ENCODE data around the gene ARHGAP35.
"Not testable (repeated sequence)": the region's sequence is repeated elsewhere in the genome, so short reads cannot be mapped to it uniquely, and the experiment has no call there.

ARHGAP35 gene

DNA sequence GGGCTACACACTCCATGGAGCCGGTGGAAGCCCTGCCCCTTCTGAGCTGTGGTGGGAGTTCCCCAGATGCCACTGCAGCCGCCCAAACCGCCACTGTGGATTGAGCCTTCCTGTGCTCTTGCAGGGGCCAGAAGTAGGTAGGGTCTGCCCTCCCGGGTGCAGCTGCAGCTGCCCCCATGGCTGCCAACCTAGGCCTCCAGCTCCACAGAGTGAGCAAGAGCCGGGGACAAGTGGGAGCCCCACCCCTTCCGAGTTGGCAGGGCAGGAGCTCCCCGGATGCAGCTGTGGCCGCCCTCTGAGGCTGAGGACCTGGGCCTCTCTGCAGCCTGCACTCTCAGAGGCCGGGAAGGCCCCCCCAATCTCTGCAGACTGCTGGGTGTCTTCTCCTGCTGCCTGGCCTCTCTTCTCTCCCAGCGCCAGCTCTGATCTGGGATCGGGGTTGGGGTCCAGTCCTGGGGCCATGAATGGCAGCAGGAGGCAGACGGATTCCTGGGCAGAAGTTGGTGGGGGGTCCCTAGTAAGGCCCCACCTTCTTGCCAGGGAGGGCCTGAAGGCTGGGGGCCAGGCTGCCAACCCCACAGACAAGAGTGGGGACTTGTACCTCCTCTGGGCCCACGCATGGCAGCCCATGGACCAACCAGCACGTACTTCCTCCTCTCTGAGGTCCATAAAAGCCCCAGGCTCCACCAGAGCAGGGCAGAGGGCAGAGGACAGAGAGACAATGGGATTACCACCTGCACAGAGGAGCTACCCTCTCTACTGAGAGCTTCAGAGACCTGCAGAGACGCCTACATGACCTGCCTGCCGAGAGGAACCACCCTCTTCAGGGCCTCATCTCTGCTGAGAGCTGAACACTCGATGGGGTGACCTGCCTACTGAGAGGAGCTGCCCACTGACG, 39.0 kb upstream of the ARHGAP35 start:
- no peak overlapping the region for H3K4me3 ChIP-seq (ENCODE audit: low read depth, low read length)
- no peak for DNase-seq (ENCODE audit: low read depth)
- TF ChIP-seq, protein P1, sequence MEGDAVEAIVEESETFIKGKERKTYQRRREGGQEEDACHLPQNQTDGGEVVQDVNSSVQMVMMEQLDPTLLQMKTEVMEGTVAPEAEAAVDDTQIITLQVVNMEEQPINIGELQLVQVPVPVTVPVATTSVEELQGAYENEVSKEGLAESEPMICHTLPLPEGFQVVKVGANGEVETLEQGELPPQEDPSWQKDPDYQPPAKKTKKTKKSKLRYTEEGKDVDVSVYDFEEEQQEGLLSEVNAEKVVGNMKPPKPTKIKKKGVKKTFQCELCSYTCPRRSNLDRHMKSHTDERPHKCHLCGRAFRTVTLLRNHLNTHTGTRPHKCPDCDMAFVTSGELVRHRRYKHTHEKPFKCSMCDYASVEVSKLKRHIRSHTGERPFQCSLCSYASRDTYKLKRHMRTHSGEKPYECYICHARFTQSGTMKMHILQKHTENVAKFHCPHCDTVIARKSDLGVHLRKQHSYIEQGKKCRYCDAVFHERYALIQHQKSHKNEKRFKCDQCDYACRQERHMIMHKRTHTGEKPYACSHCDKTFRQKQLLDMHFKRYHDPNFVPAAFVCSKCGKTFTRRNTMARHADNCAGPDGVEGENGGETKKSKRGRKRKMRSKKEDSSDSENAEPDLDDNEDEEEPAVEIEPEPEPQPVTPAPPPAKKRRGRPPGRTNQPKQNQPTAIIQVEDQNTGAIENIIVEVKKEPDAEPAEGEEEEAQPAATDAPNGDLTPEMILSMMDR (IDR thresholded peaks at IDR 0.05; ENCODE audit: control insufficient read depth, extremely low read depth, insufficient read depth), result no peak

DNA sequence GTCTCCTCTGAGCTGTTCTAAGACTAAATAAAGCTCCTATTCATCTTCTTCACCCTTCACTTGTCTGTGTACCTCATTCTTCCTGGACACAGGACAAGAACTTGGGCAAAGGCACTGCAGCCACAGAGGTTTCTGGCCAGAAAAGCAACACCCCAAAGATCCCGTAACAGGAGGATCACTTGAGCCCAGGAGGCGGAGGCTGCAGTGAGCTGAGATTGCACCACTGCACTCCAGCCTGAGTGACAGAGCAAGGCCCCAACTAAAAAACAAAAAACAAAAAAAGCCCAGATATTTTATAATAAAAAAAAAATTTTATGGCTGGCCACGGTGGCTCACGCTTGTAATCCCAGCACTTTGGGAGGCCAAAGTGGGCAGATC, 38.4 kb upstream of the ARHGAP35 start:
- not testable (repeated sequence) for DNase-seq (ENCODE audit: low read depth); H3K4me3 ChIP-seq (ENCODE audit: low read depth, low read length)

DNA sequence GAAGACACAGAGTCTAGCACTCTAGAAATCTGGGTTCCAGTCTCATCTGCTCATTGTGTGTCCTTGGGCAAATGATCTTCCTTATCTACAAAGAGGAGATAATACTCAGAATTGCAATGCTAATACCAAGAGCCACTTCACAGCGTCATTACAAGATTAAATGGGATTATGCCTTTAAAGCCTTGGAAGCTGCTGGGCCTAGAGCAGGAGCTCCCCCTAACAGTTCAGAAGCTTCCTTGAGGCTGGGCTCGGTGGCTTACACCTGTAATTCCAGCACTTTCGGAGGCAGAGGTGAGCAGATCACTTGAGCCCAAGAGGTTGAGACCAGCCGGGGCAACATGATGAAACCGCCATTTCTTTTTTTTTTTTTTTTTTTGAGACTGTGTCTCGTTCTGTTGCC, 37.7 kb upstream of the ARHGAP35 start:
- no peak for DNase-seq (ENCODE audit: low read depth)
- H3K4me3 ChIP-seq (ENCODE audit: low read depth, low read length), result no peak overlapping the region
- TF ChIP-seq, protein P1 (IDR thresholded peaks at IDR 0.05; ENCODE audit: control insufficient read depth, extremely low read depth, insufficient read depth), result no peak

DNA sequence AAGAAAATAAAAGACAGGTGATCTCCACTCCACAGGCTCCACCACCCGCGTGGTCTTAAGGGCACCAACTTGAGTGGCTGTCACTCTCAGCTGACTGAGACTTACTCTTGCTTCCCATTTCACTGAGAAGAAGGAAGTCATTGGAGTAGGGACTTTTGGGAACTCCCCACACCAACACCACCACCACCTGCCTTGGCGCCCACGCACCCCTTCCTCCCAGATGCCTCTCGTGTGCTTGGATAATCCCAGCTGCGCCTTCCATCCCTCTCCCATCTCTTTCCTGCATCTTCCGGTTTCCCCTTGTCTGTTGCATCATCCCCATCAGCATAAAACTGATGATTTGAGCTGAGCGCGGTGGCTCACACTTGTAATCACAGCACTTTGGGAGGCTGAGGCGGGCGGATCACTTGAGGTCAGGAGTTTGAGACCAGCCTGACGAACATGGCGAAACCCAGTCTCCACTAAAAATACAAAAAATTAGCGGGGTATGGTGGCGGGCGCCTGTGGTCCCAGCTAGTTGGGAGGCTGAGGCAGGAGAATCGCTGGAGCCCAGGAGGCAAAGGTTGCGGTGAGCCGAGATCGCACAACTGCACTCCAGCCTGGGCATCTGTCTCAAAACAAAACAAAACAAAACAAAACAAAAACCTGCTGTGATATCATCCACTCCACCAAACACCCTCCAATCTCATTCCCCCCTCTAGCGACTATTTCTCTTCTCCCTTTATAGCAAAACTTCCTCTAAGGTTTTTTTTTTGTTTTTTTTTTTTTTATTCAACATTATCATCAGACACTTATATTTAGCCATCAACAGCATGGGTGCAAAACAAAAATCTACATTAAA, 35.7 kb upstream of the ARHGAP35 start:
- TF ChIP-seq, protein P1 (IDR thresholded peaks at IDR 0.05; ENCODE audit: control insufficient read depth, extremely low read depth, insufficient read depth), result no peak
- no peak for DNase-seq (ENCODE audit: low read depth)

DNA sequence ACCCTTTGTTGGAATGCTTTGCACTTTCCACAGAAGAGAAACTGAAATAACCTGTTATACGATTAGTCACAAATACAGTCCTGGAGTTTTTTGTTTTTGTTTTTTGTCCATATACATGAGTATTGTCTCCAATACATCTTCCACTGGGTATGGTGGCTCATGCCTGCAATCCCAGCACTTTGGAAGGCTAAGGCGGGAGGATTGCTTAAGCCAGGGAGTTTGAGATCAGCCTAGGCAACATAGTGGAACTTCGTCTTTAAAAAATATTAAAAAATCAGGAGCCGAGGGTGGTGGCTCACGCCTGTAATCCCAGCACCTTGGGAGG, 35.1 kb upstream of the ARHGAP35 start:
- DNase-seq (ENCODE audit: low read depth), result no peak
- TF ChIP-seq, protein P1 (IDR thresholded peaks at IDR 0.05; ENCODE audit: control insufficient read depth, extremely low read depth, insufficient read depth), result no peak
- no peak overlapping the region for H3K4me3 ChIP-seq (ENCODE audit: low read depth, low read length)

More for the DNA sequence above, 35.7 kb upstream of the ARHGAP35 start:
- H3K4me3 ChIP-seq (ENCODE audit: low read depth, low read length), result no peak overlapping the region

DNA sequence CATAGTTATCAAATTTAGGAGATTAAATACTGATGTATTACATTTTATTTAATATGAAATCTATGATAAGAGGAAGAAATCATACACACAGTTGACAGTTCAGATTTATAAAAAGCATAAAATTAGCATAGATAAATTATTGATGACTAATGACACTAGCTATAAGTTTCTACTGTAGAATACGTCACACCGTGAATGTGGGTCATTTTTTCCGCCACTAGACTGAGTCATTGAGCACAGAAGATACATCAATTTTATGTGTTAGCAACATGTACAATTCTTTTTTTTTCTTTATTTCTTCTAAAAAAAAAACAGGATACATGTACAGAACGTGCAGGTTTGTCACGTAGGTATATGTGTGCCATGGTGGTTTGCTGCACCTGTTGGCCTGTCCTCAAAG, 32.3 kb upstream of the ARHGAP35 start:
- DNase-seq (ENCODE audit: low read depth), result no peak
- TF ChIP-seq, protein P1 (IDR thresholded peaks at IDR 0.05; ENCODE audit: control insufficient read depth, extremely low read depth, insufficient read depth), result no peak

DNA sequence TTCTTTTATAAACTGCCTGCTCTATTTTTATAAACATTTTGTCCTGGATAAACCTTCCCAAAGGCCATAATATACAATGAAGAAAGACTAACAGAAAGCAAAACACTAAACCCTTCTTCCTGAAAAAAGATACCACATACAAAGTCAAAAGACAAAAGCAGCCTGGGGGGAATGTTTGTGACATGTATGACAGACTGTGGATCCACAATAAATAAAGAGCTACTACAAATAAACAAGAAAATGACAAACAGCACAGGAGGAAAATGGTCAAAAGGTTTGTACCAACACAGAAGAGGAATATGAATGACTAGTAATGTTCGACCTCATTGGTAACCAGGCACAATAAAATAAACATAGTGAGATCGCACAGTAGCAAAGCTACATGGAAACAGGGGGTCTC, 29.9 kb upstream of the ARHGAP35 start:
- no peak overlapping the region for H3K4me3 ChIP-seq (ENCODE audit: low read depth, low read length)
- TF ChIP-seq, protein P1 (IDR thresholded peaks at IDR 0.05; ENCODE audit: control insufficient read depth, extremely low read depth, insufficient read depth), result no peak
- no peak for DNase-seq (ENCODE audit: low read depth)

More for the DNA sequence above, 32.3 kb upstream of the ARHGAP35 start:
- no peak overlapping the region for H3K4me3 ChIP-seq (ENCODE audit: low read depth, low read length)

All from LNCaP clone FGC (cell line).